Neural progenitor cell (in vitro differentiated cells): ENCODE results near the gene HSPA12B. TPM values are rescaled to one million over a fixed set of nuclear protein-coding genes. Genes with fewer than 3 reads are reported as not detected.

ENCODE experiments used
- DNase-seq: peaks from one replicate; pipeline ENCODE4 v3.0.0-alpha.2; 2016; ENCODE audit warnings: low spot score
- H2AFZ ChIP-seq: fragments of 200-600 bp; sonication (generic); replicated peaks from 2 replicates; pipeline ENCODE4 v1.6.1; 2016; ENCODE audit warnings: antibody characterized with exemption
- H3F3A ChIP-seq: fragments of 200-600 bp; sonication (generic); 2 replicates; pipeline ENCODE4 v1.6.1; 2016; ENCODE audit warnings: antibody characterized with exemption, low read depth
- H3K27ac ChIP-seq: fragments of 200-600 bp; sonication (generic); 2 replicates; pipeline ENCODE4 v1.5.1; 2016; ENCODE audit warnings: mild to moderate bottlenecking
- H3K27me3 ChIP-seq: fragments of 200-600 bp; sonication (generic); 2 replicates; pipeline ENCODE4 v1.6.1; 2016; ENCODE audit warnings: mild to moderate bottlenecking, moderate library complexity
- H3K36me3 ChIP-seq: fragments of 200-600 bp; sonication (generic); 2 replicates; pipeline ENCODE4 v1.5.1; 2016
- H3K4me1 ChIP-seq: fragments of 200-600 bp; sonication (generic); 2 replicates; pipeline ENCODE4 v1.6.1; 2016; ENCODE audit warnings: mixed run types
- H3K4me2 ChIP-seq: fragments of 200-600 bp; sonication (generic); 2 replicates; pipeline ENCODE4 v1.6.1; 2016
- H3K4me3 ChIP-seq: fragments of 200-600 bp; sonication (generic); 2 replicates; pipeline ENCODE4 v1.5.1; 2016
- H3K79me2 ChIP-seq: fragments of 200-600 bp; sonication (generic); 2 replicates; pipeline ENCODE4 v1.6.1; 2016; ENCODE audit warnings: low read depth
- H3K9ac ChIP-seq: fragments of 200-600 bp; sonication (generic); 2 replicates; pipeline ENCODE4 v1.6.1; 2016
- H3K9me3 ChIP-seq: fragments of 200-600 bp; sonication (generic); 2 replicates; pipeline ENCODE4 v1.5.1; 2016; ENCODE audit warnings: low read depth
- H4K20me1 ChIP-seq: fragments of 200-600 bp; sonication (generic); 2 replicates; pipeline ENCODE4 v1.6.1; 2016; ENCODE audit warnings: low read depth
- H3K27ac Mint-ChIP-seq: 3 replicates; pipeline ENCODE4 v1.8.0; 2021; ENCODE audit warnings: mixed read lengths
- H3K27me3 Mint-ChIP-seq: 2 replicates; pipeline ENCODE4 v1.8.0; 2022; ENCODE audit warnings: low read depth, mild to moderate bottlenecking, inconsistent platforms, moderate library complexity, mixed read lengths; ENCODE audit not compliant: insufficient read depth
- H3K36me3 Mint-ChIP-seq: 3 replicates; pipeline ENCODE4 v1.8.0; 2021; ENCODE audit warnings: mixed read lengths
- H3K4me1 Mint-ChIP-seq: 3 replicates; pipeline ENCODE4 v1.8.0; 2021; ENCODE audit warnings: mixed read lengths
- H3K4me3 Mint-ChIP-seq: 3 replicates; pipeline ENCODE4 v1.8.0; 2021; ENCODE audit warnings: mild to moderate bottlenecking, moderate library complexity, mixed read lengths
- H3K9me3 Mint-ChIP-seq: 3 replicates; pipeline ENCODE4 v1.8.0; 2020; ENCODE audit warnings: mixed read lengths
- CTCF ChIP-seq: fragments of 200-600 bp; sonication (generic); IDR thresholded peaks from 2 replicates; pipeline ENCODE4 v1.5.1; 2017; ENCODE audit warnings: antibody characterized with exemption, mild to moderate bottlenecking
- EZH2 ChIP-seq: fragments of 200-600 bp; sonication (generic); IDR thresholded peaks from 2 replicates; pipeline ENCODE4 v1.6.1; 2017; ENCODE audit warnings: antibody characterized with exemption, mild to moderate bottlenecking, moderate library complexity
- EZH2phosphoT487 ChIP-seq: fragments of 200-600 bp; sonication (generic); IDR thresholded peaks from 2 replicates; pipeline ENCODE4 v1.6.1; 2017; ENCODE audit warnings: antibody characterized with exemption
- total RNA-seq: library from RNA; depleted of rRNA; stranded (reverse); fragments of >200 nt; gene quantifications from 2 replicates; pipeline ENCODE4 v1.2.3, GENCODE V29; 2015; ENCODE audit warnings: low replicate concordance

The HSPA12B gene
- total RNA-seq, 1 donor from 2014 or later: 0.15 TPM

GRCh38 chr20:3719046-3719445 is 13.4 kb upstream of the HSPA12B start:
- no peak overlapping the region for H3K4me2 ChIP-seq
- H3K9ac ChIP-seq: no peak overlapping the region
- H3K27me3 Mint-ChIP-seq: peaks cover 9% of the 10 kb centered on the region
- H3K4me3 Mint-ChIP-seq: no peak overlapping the region
- no peak overlapping the region for H3K4me3 ChIP-seq
- no peaks in the 10 kb centered on the region for H3K27me3 ChIP-seq
- H3K79me2 ChIP-seq: no peaks in the 10 kb centered on the region
- H3K36me3 ChIP-seq: no peaks in the 10 kb centered on the region
- no peak for DNase-seq
- no peaks in the 10 kb centered on the region for H3K4me1 Mint-ChIP-seq
- no peak for TF ChIP-seq EZH2
- no peak for TF ChIP-seq CTCF
- no peak for TF ChIP-seq EZH2phosphoT487
- no peaks in the 10 kb centered on the region for H3K36me3 Mint-ChIP-seq
- H3F3A ChIP-seq: no peaks in the 10 kb centered on the region
- no peaks in the 10 kb centered on the region for H3K9me3 ChIP-seq
- no peak overlapping the region for H3K27ac Mint-ChIP-seq
- no peaks in the 10 kb centered on the region for H3K4me1 ChIP-seq
- H2AFZ ChIP-seq: no peak overlapping the region
- H4K20me1 ChIP-seq: no peaks in the 10 kb centered on the region
- no peaks in the 10 kb centered on the region for H3K9me3 Mint-ChIP-seq
- H3K27ac ChIP-seq: no peak overlapping the region

- H3K4me2 ChIP-seq: no peak overlapping the region
- H3K4me3 ChIP-seq: no peak overlapping the region
- H3K4me1 Mint-ChIP-seq: no peaks in the 10 kb centered on the region
- no peaks in the 10 kb centered on the region for H3K9me3 ChIP-seq
- H3K36me3 ChIP-seq: no peaks in the 10 kb centered on the region
- no peaks in the 10 kb centered on the region for H3K79me2 ChIP-seq
- no peak overlapping the region for H3K4me3 Mint-ChIP-seq
- no peaks in the 10 kb centered on the region for H3K9me3 Mint-ChIP-seq
- H2AFZ ChIP-seq: no peak overlapping the region
- H4K20me1 ChIP-seq: no peaks in the 10 kb centered on the region
- no peaks in the 10 kb centered on the region for H3K4me1 ChIP-seq
- H3K36me3 Mint-ChIP-seq: no peaks in the 10 kb centered on the region
- TF ChIP-seq EZH2phosphoT487 (no peak), CTCF (no peak), EZH2 (no peak)
- H3F3A ChIP-seq: no peaks in the 10 kb centered on the region
- H3K27me3 ChIP-seq: no peaks in the 10 kb centered on the region
- H3K9ac ChIP-seq: no peak overlapping the region
- H3K27me3 Mint-ChIP-seq: peaks cover 9% of the 10 kb centered on the region
- no peak overlapping the region for H3K27ac Mint-ChIP-seq
- no peak overlapping the region for H3K27ac ChIP-seq
- DNase-seq: no peak
Measured at GRCh38 chr20:3720068-3720467, 12.4 kb upstream of the HSPA12B start.

GRCh38 chr20:3720626-3721025 is 11.9 kb upstream of the HSPA12B start:
- H3K36me3 ChIP-seq: no peaks in the 10 kb centered on the region
- no peak for DNase-seq
- peaks cover 9% of the 10 kb centered on the region for H3K27me3 Mint-ChIP-seq
- no peaks in the 10 kb centered on the region for H3K27me3 ChIP-seq
- no peak overlapping the region for H3K9ac ChIP-seq
- no peak overlapping the region for H3K4me3 ChIP-seq
- H3K4me1 Mint-ChIP-seq: no peaks in the 10 kb centered on the region
- H3K9me3 Mint-ChIP-seq: no peaks in the 10 kb centered on the region
- no peaks in the 10 kb centered on the region for H3K4me1 ChIP-seq
- H3K4me2 ChIP-seq: no peak overlapping the region
- no peaks in the 10 kb centered on the region for H3K9me3 ChIP-seq
- TF ChIP-seq CTCF (no peak), EZH2phosphoT487 (no peak), EZH2 (no peak)
- no peaks in the 10 kb centered on the region for H3K79me2 ChIP-seq
- H3K27ac Mint-ChIP-seq: no peak overlapping the region
- H3K36me3 Mint-ChIP-seq: no peaks in the 10 kb centered on the region
- H3F3A ChIP-seq: no peaks in the 10 kb centered on the region
- H3K27ac ChIP-seq: no peak overlapping the region
- H2AFZ ChIP-seq: no peak overlapping the region
- no peaks in the 10 kb centered on the region for H4K20me1 ChIP-seq
- no peak overlapping the region for H3K4me3 Mint-ChIP-seq
